Measurements from ENCODE around the gene SORCS2. TPM values are rescaled to one million over a fixed set of nuclear protein-coding genes. Genes with fewer than 3 reads are reported as not detected.

SORCS2 gene
- total and polyA plus RNA-seq, 2 of the 8 experiments (the other 6 are each of a cell fraction or from before 2014, with no cell fraction given): 0.36 to 1.8 TPM

GRCh38 chr4:7689773-7690693, 497.7 kb downstream of the SORCS2 start:
- Histone ChIP-seq H2BK5ac (ENCODE audit: low read depth, low read length) (no peak overlapping the region), H3K27me3 (replicated peaks in 1 of 4; ENCODE audit: control insufficient read depth in 3 of 4, extremely low read depth in 1 of 4, insufficient read depth in 3 of 4, low read length in 3 of 4) (no peaks in the 10 kb centered on the region), H2BK120ac (replicated peaks; ENCODE audit: low read depth, low read length) (no peak overlapping the region), H3K79me1 (ENCODE audit: low read depth, low read length) (no peaks in the 10 kb centered on the region), H2AK5ac (ENCODE audit: low read depth, low read length) (no peak overlapping the region), H3K36me3 (ENCODE audit: control insufficient read depth in 2 of 4, insufficient read depth in 4 of 4, low read length in 3 of 4) (no peaks in the 10 kb centered on the region), H3K9ac (replicated peaks in 1 of 4; ENCODE audit: extremely low read depth in 1 of 4, low read depth in 3 of 4, low read length in 3 of 4) (no peak overlapping the region), H3K56ac (replicated peaks; ENCODE audit: insufficient read length, low read depth, low read length) (peak overlapping the region; percentile 77), H2BK20ac (ENCODE audit: low read length) (no peak overlapping the region), H3K14ac (ENCODE audit: insufficient read length) (no peak overlapping the region), H3K4me1 (replicated peaks in 1 of 4; ENCODE audit: control insufficient read depth in 3 of 4, insufficient read depth in 4 of 4, low read length in 3 of 4) (no peaks in the 10 kb centered on the region), H3K4me2 (ENCODE audit: insufficient read depth in 1 of 2, low read depth in 2 of 2, low read length in 2 of 2) (no peak overlapping the region), H4K5ac (ENCODE audit: insufficient read length, low read depth, low read length) (no peak overlapping the region), H3K23ac (ENCODE audit: insufficient read length) (no peak overlapping the region), H4K8ac (ENCODE audit: extremely low read depth, insufficient read depth, low read length) (no peak overlapping the region), H3K23me2 (ENCODE audit: low read depth, low read length) (peaks cover 10% of the 10 kb centered on the region; the same call in 1 of the 2 replicates), H3K79me2 (ENCODE audit: control insufficient read depth in 1 of 2, insufficient read depth in 2 of 2, low read length in 2 of 2) (no peaks in the 10 kb centered on the region), H2AFZ (ENCODE audit: low read length) (no peak overlapping the region), H4K20me1 (replicated peaks in 1 of 2; ENCODE audit: control insufficient read depth in 1 of 2, insufficient read depth in 2 of 2, low read length in 2 of 2) (peaks cover 0 to 6% of the 10 kb centered on the region in 2 experiments), H3K18ac (ENCODE audit: extremely low read depth, low read length) (no peak overlapping the region), H3K4me3 (ENCODE audit: extremely low read depth in 1 of 4, insufficient read depth in 2 of 4, low read depth in 3 of 4, low read length in 4 of 4) (no peak overlapping the region), H3K27ac (ENCODE audit: low read depth, low read length) (no peak overlapping the region), H3K9me3 (ENCODE audit: insufficient read depth in 2 of 2, low read depth in 1 of 2, low read length in 1 of 2) (no peaks in the 10 kb centered on the region), H2BK12ac (ENCODE audit: low read depth, low read length) (no peak overlapping the region), H2BK15ac (ENCODE audit: low read length) (no peak overlapping the region), H4K91ac (replicated peaks; ENCODE audit: insufficient read length, low read length) (no peak overlapping the region), H3K4ac (replicated peaks; ENCODE audit: insufficient read length, low read depth, low read length) (no peak overlapping the region)
- 91 to 100% methylated on average over 4 to 5 of the region's 6 CpGs for WGBS, 2 experiments (ENCODE audit: extremely low coverage in 1 of 2, insufficient coverage in 1 of 2, insufficient read length in 1 of 2, insufficient replicate concordance in 2 of 2, low coverage in 1 of 2, low lambda C conversion rate in 2 of 2, missing lambda C conversion rate in 1 of 2)
- ChIA-PET POLR2A (ENCODE audit: partially characterized antibody) (no interaction called here), CTCF (ENCODE audit: partially characterized antibody) (interaction anchor here (1.4 kb wide), 1 partner anchor 10 kb away, joined by 3 read pairs; no protein-coding TSS in a partner anchor)
- DNase-seq (ENCODE audit: low read depth in 1 of 2, low spot score in 2 of 2): no peak
- no peak for FAIRE-seq
- no peak for TF ChIP-seq ZNF274 (IDR thresholded peaks at IDR 0.05; ENCODE audit: borderline replicate concordance, extremely low read depth, low read length)
- TF ChIP-seq EZH2 (IDR thresholded peaks at IDR 0.05; ENCODE audit: low read depth, low read length, severe bottlenecking): no peak
- no peak for TF ChIP-seq CHD2 (IDR thresholded peaks at IDR 0.05; ENCODE audit: low read length)
- no peak for TF ChIP-seq NANOG (IDR thresholded peaks at IDR 0.05; ENCODE audit: insufficient read depth, low read depth, low read length, poor library complexity, severe bottlenecking)
- TF ChIP-seq RBBP5 (IDR thresholded peaks at IDR 0.05; ENCODE audit: borderline replicate concordance, low read depth, low read length): no peak
- no peak for TF ChIP-seq POU5F1 (IDR thresholded peaks at IDR 0.05; ENCODE audit: low read depth, low read length)
- TF ChIP-seq SIN3A (conservative IDR thresholded peaks at IDR 0.05 in 1 of 2, IDR thresholded peaks at IDR 0.05 in 1 of 2; ENCODE audit: low read depth in 1 of 2, low read length in 2 of 2): no peak
- TF ChIP-seq ASH2L (IDR thresholded peaks at IDR 0.05; ENCODE audit: low read length): no peak
- TF ChIP-seq POLR2AphosphoS5 (IDR thresholded peaks at IDR 0.05; ENCODE audit: low read depth, low read length): no peak
- TF ChIP-seq PHF8 (conservative IDR thresholded peaks at IDR 0.05; ENCODE audit: low read depth, low read length): no peak
- TF ChIP-seq CBX8 (IDR thresholded peaks at IDR 0.05; ENCODE audit: borderline replicate concordance, low read depth, low read length): no peak
- no peak for TF ChIP-seq TAF7 (optimal IDR thresholded peaks at IDR 0.05; ENCODE audit: borderline replicate concordance, low read depth, low read length)
